ENCODE data around the gene SLC22A23. TPM values are rescaled to one million over a fixed set of nuclear protein-coding genes. Genes with fewer than 3 reads are reported as not detected.

Gene SLC22A23
- total and polyA plus RNA-seq, 4 donors: 26.9 to 56.8 (median 41.7) TPM

DNA sequence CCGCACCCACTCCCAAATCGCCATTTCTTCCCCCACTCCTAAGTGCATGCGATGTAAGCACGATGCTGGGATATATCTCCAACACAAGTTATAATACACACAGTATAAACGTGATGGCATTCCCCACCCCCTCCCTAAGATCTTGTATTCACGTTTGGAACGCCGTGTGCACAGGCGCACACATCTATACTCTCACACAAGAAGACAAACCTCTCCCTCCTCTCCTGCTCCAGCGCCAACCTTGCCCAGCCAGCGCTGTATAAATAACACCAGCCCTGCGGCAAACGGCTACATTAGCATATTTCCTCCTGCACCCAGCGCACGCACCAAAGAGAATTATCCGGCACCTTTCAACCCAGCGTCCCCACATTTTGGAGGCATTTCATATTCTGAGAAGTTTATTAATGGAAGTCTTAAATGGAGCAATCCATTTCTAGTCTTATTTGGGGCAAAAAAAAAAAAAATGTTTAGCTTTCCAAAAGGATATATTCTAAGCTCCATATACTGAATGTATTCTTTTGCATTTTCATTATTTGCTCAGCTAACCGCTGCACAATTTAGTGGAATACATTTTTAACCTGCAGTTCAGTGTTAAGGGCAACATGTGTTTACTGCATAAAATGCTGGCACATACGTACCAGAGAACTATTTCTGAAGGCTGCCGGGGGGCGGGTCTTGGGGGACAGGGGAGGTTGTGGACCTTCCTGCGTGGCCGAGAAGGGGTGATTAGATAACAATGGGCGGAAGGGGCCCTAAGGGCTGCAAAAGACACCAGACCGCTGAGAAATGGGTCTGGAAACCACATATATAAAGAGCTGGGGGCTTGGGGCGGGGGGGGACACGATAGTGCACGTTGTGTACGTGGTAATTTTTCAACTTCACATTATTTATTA is 1.1 kb upstream of the SLC22A23 start:
- Histone ChIP-seq H3K36me3 (ENCODE audit: control insufficient read depth, insufficient read depth, low read length) (no peaks in the 10 kb centered on the region), H3K27ac (ENCODE audit: low read depth, low read length) (peak overlapping the region; percentile 57), H3K9me3 (ENCODE audit: control insufficient read depth, insufficient read depth, low read length) (no peaks in the 10 kb centered on the region), H3K4me1 (ENCODE audit: control insufficient read depth, insufficient read depth, low read length) (peaks cover 29% of the 10 kb centered on the region), H3K4me3 (ENCODE audit: low read depth, low read length) (peak overlapping the region; percentile 52), H3K27me3 (ENCODE audit: control insufficient read depth, insufficient read depth, low read length) (no peaks in the 10 kb centered on the region)
- DNase-seq (ENCODE audit: low read depth in 4 of 6, low spot score in 6 of 6): peak in 3 of 6 donors; percentile 55 to 94 (median 84)
- WGBS (ENCODE audit: insufficient coverage): 15% methylated on average over 19 of the region's 29 CpGs

DNA sequence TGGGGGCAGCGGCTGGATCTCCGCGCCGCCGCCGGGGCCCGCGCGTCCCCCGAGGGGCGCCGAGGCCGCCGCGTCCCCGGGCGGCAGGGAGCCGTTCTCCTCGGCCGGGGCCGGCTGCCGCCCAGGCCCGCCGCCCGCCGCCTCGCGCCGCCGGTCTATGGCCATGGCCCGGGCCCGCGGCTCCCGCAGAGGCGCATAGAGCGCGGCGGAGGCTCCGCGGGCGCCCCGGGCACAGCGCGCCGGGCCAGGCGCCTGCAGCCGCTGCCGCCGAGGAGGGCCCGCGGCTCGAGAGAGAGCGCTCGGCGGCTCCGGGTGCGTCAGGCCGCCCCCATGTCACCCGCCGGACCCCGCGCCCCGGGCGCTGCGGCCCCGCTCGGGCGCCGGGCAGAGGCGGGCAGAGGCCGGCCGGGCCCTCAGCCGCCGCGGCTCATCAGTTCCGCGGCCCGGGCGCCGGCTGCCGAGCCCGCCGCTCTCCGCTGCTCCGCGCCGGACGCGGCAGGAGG is 404 bp downstream of the SLC22A23 start:
- 0% methylated on average over 89 of the region's 89 CpGs for WGBS (ENCODE audit: insufficient coverage)
- Histone ChIP-seq H3K4me3 (ENCODE audit: low read depth, low read length) (peak overlapping the region; percentile 67), H3K27me3 (ENCODE audit: control insufficient read depth, insufficient read depth, low read length) (no peaks in the 10 kb centered on the region), H3K27ac (ENCODE audit: low read depth, low read length) (no peak overlapping the region), H3K4me1 (ENCODE audit: control insufficient read depth, insufficient read depth, low read length) (peaks cover 29% of the 10 kb centered on the region), H3K36me3 (ENCODE audit: control insufficient read depth, insufficient read depth, low read length) (no peaks in the 10 kb centered on the region), H3K9me3 (ENCODE audit: control insufficient read depth, insufficient read depth, low read length) (no peaks in the 10 kb centered on the region)
- no peak for DNase-seq (ENCODE audit: low read depth in 4 of 6, low spot score in 6 of 6)

DNA sequence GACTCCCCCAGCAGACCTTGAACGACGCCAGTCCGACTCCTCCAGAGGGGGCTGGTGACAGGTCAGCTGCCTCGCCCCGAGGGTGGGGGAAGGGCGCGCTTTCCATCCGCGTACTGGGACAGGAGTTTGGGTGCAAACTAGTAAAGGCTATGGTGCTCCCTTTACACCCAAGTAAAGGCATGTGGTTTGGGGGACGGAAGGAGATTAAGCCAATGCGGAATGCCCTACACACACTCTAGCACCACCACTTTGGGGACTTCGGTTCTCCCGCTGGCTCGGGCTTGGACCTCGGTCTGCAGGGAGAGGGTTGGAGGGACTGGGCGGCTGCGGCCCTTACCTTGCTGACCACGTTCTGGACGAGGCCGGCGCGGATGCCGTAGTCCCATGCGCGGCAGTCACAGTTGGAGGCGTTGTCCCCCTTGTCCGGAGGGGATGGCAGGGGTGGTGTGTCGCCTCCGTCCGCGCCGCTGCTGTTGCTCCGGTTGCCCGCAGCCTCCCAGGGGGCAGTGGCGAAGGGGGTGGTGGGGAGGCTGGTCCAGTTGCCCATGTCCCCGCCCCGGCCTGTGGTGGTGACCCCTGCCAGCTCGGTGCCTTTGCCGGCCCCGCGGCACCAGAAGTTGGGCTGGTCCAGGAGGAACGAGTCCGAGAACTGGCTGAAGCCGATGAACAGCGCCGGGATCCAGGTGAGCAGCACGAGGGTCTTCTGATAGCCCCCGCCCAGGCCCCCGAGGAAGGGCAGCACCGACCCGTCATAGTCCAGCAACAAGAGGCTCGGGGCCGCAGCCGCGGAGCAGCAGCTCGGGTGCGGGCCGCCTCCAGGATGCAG is 1.1 kb downstream of the SLC22A23 start:
- Histone ChIP-seq H3K9me3 (ENCODE audit: control insufficient read depth, insufficient read depth, low read length) (no peaks in the 10 kb centered on the region), H3K27ac (ENCODE audit: low read depth, low read length) (peak overlapping the region; percentile 37)
- peak in 2 of 6 donors; percentile 16 to 62 for DNase-seq (ENCODE audit: low read depth in 4 of 6, low spot score in 6 of 6)

DNA sequence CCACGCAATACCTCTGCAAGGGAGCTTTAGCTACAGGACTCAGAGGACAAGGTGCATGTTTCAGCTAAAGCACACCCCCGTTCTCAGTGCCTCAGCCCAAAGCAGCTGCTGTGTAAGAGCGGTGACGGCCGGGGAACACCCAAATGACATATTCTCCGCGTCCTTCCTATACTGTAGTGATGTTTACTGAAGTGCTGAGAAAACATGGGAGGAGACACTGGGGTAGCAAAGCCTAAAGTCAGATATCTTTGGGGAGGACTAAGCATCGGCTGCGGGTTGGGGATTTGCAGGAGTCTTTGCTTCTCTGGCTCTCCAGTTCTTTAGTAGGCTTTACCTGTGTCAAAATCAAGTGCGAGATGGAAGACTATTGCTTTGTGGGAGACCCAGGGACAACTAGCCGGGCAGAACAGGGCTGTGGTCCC is 1.7 kb downstream of the SLC22A23 start:
- no peaks in the 10 kb centered on the region for H3K36me3 ChIP-seq (ENCODE audit: control insufficient read depth, insufficient read depth, low read length)
- DNase-seq (ENCODE audit: low read depth in 4 of 6, low spot score in 6 of 6): peak in 2 of 6 donors; percentile 63 to 68
- peak overlapping the region; percentile 37 for H3K27ac ChIP-seq (ENCODE audit: low read depth, low read length)
- no peaks in the 10 kb centered on the region for H3K9me3 ChIP-seq (ENCODE audit: control insufficient read depth, insufficient read depth, low read length)
- WGBS (ENCODE audit: insufficient coverage): 3% methylated on average over 8 of the region's 11 CpGs
- peaks cover 29% of the 10 kb centered on the region for H3K4me1 ChIP-seq (ENCODE audit: control insufficient read depth, insufficient read depth, low read length)
- no peaks in the 10 kb centered on the region for H3K27me3 ChIP-seq (ENCODE audit: control insufficient read depth, insufficient read depth, low read length)
- peak overlapping the region; percentile 67 for H3K4me3 ChIP-seq (ENCODE audit: low read depth, low read length)

More for the DNA sequence above, 1.1 kb downstream of the SLC22A23 start:
- H3K36me3 ChIP-seq (ENCODE audit: control insufficient read depth, insufficient read depth, low read length): no peaks in the 10 kb centered on the region
- peaks cover 29% of the 10 kb centered on the region for H3K4me1 ChIP-seq (ENCODE audit: control insufficient read depth, insufficient read depth, low read length)
- no peaks in the 10 kb centered on the region for H3K27me3 ChIP-seq (ENCODE audit: control insufficient read depth, insufficient read depth, low read length)
- WGBS (ENCODE audit: insufficient coverage): under 1% methylated on average over 48 of the region's 58 CpGs
- peak overlapping the region; percentile 67 for H3K4me3 ChIP-seq (ENCODE audit: low read depth, low read length)

DNA sequence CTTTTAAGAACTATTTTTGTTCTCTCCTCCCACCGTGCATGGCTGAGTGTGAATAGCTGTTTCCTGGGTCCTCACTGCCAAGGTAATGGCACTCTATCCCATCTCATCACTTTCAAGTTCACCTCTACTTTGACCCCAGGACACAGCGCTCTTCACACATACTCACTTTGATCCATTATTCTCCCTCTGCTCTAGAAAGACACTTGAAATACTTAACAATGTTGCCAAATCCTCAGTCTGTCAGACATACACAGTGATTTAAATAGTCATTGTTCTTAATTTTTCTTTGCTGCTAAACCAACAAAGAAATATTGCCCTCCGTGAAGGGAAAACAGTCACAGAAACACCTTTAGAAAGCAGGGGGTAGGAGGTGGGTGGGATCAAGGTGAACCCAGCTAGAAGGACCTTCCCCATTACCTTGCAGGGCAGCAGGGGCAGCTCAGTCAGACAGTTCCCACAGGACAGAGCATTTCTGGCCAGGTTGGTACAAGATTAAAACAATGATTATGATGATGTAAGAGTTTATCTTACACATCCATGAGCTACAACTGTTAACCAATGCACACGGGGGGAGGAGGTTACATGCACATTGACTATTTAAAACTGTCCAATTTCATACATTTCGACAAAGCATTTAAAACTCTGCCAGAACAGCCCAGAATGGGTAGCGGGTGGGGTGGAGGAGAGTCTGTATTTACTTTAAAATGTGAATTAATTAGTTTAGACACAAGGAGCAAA is 2.4 kb downstream of the SLC22A23 start:
- Histone ChIP-seq H3K27me3 (ENCODE audit: control insufficient read depth, insufficient read depth, low read length) (no peaks in the 10 kb centered on the region), H3K36me3 (ENCODE audit: control insufficient read depth, insufficient read depth, low read length) (no peaks in the 10 kb centered on the region), H3K9me3 (ENCODE audit: control insufficient read depth, insufficient read depth, low read length) (no peaks in the 10 kb centered on the region), H3K4me1 (ENCODE audit: control insufficient read depth, insufficient read depth, low read length) (peaks cover 29% of the 10 kb centered on the region), H3K27ac (ENCODE audit: low read depth, low read length) (peak overlapping the region; percentile 37), H3K4me3 (ENCODE audit: low read depth, low read length) (peak overlapping the region; percentile 67)
- WGBS (ENCODE audit: insufficient coverage): 36% methylated on average over 2 of the region's 6 CpGs
- DNase-seq (ENCODE audit: low read depth in 4 of 6, low spot score in 6 of 6): no peak

DNA sequence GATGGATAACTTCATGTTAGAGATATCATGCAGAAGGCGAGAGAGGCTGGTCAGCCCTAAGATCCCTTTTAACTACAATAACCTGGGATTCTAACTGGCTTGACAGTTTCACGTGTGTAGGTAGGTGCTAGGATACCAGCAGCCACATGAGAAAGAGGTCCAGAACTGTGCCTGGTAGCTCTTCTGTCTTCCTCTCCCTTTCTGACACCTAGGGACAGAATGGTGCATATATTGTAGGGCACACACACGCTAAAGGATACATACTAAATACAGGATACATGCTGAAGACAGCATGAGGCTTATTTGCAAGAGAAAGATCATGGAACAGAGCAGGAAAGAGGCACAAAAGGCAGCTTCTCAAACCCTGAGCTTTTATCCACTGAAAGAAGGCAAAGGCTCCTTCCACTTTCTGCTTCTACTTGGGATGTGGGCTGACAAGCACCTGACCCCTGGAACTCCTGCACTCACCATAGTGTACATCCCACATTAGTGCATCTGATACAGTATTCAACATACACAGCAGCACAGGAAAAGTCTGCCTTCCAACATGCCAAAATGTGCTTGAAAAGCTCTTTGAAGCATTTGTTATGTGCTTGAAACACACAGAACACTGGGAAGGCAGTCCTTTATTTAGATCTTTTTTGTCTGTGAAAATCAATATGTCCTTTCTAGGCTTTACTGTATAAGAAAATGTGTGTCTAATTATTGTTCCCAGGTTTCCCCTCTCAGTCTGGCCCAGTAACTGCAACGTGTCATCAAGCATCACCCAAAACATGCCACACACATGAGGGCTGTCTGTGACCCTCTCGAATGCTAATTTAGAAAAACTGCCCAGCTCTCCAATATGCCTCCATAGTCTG is 3.2 kb downstream of the SLC22A23 start:
- 38% methylated on average over 2 of the region's 5 CpGs for WGBS (ENCODE audit: insufficient coverage)
- Histone ChIP-seq H3K27me3 (ENCODE audit: control insufficient read depth, insufficient read depth, low read length) (no peaks in the 10 kb centered on the region), H3K36me3 (ENCODE audit: control insufficient read depth, insufficient read depth, low read length) (peaks cover 3% of the 10 kb centered on the region), H3K9me3 (ENCODE audit: control insufficient read depth, insufficient read depth, low read length) (no peaks in the 10 kb centered on the region), H3K4me3 (ENCODE audit: low read depth, low read length) (peak overlapping the region; percentile 67), H3K27ac (ENCODE audit: low read depth, low read length) (no peak overlapping the region), H3K4me1 (ENCODE audit: control insufficient read depth, insufficient read depth, low read length) (peaks cover 29% of the 10 kb centered on the region)
- DNase-seq (ENCODE audit: low read depth in 4 of 6, low spot score in 6 of 6): peak in 2 of 6 donors; percentile 62 to 77

DNA sequence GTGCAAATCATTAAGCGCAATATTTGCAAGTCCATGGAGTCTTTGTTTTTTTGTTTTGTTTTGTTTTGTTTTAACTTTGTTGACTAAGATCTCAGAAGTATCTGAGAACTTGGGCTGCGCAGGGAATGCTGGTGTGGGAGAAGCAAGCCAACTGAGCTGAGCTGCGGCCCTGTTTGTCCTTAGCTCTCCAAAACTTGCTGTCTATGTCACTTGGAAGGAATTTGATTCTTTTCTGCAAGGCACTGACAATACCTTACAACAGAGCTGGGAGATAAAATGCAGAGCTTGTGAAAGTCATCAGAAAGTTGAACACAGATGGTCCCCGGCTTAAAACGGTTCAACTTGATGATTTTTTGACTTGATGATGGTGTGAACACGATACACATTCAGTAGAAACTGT is 5.4 kb downstream of the SLC22A23 start:
- DNase-seq (ENCODE audit: low read depth in 4 of 6, low spot score in 6 of 6): peak in 1 of 6 donors; percentile 40
- H3K4me3 ChIP-seq (ENCODE audit: low read depth, low read length): no peak overlapping the region

DNA sequence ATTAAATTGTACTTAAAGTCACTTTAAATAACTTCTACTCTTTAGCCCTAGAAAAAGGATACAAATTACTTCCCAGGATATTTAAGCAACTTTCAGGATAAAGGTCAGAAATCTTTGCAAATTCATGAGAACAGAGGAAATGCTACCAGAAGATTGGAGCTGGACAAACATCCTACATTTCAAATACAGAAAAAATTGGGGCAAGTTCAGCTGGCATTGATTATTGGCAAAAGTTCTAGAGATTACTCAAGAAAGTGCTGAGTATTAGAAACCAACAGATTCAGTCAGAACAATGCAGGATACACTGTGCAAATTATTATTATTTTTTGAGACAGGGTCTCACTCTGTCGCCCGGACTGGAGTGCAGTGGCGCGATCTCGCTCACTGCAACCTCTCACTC is 6.0 kb downstream of the SLC22A23 start:
- no peak for DNase-seq (ENCODE audit: low read depth in 4 of 6, low spot score in 6 of 6)
- 100% methylated on average over 4 of the region's 5 CpGs for WGBS (ENCODE audit: insufficient coverage)
- H3K36me3 ChIP-seq (ENCODE audit: control insufficient read depth, insufficient read depth, low read length): peaks cover 5% of the 10 kb centered on the region
- no peaks in the 10 kb centered on the region for H3K27me3 ChIP-seq (ENCODE audit: control insufficient read depth, insufficient read depth, low read length)
- H3K9me3 ChIP-seq (ENCODE audit: control insufficient read depth, insufficient read depth, low read length): no peaks in the 10 kb centered on the region
- H3K4me3 ChIP-seq (ENCODE audit: low read depth, low read length): no peak overlapping the region
- no peak overlapping the region for H3K27ac ChIP-seq (ENCODE audit: low read depth, low read length)
- peaks cover 16% of the 10 kb centered on the region for H3K4me1 ChIP-seq (ENCODE audit: control insufficient read depth, insufficient read depth, low read length)

More for the DNA sequence above, 5.4 kb downstream of the SLC22A23 start:
- Histone ChIP-seq H3K27ac (ENCODE audit: low read depth, low read length) (no peak overlapping the region), H3K36me3 (ENCODE audit: control insufficient read depth, insufficient read depth, low read length) (peaks cover 5% of the 10 kb centered on the region), H3K4me1 (ENCODE audit: control insufficient read depth, insufficient read depth, low read length) (peaks cover 17% of the 10 kb centered on the region), H3K27me3 (ENCODE audit: control insufficient read depth, insufficient read depth, low read length) (no peaks in the 10 kb centered on the region), H3K9me3 (ENCODE audit: control insufficient read depth, insufficient read depth, low read length) (no peaks in the 10 kb centered on the region)
- WGBS (ENCODE audit: insufficient coverage): 78% methylated on average over 6 of the region's 6 CpGs

Data from spinal cord (tissue), 10 donors.